Measurements from ENCODE around the gene SLC17A8. TPM values are rescaled to one million over a fixed set of nuclear protein-coding genes. Genes with fewer than 3 reads are reported as not detected.

The SLC17A8 gene
- total RNA-seq, 1 experiment from 2014 or later, result not detected

DNA sequence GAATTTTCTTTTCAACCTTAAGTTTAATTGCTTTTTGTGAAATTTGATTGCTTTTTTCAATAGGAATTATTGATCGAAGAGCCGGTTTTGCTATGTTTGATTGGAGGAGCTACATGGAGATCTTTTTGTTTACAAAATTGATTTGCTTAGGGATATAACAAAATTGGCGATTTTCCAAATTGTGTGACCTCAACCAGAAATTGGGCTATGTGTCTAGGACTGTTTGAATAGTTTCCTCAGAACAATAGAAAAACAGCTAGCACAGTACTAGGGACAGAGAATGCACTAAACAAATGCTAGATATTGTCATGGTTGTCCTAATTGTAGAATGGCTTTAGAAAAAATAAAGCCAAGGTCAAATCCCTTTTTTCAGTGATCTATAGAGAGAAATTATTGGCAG, 2.4 kb downstream of the SLC17A8 start:
- Histone ChIP-seq H2BK15ac (ENCODE audit: low read depth, low read length) (no peak overlapping the region), H3K4me1 (ENCODE audit: insufficient read depth, low read length) (no peaks in the 10 kb centered on the region), H3K4ac (ENCODE audit: low read depth, low read length) (no peak overlapping the region), H3K9me3 (ENCODE audit: control insufficient read depth, low read depth, low read length) (no peaks in the 10 kb centered on the region), H3K79me2 (ENCODE audit: insufficient read depth, low read length) (no peaks in the 10 kb centered on the region), H2BK20ac (ENCODE audit: low read depth, low read length, poor library complexity, severe bottlenecking) (no peak overlapping the region), H4K5ac (ENCODE audit: insufficient read length, low read depth, low read length) (no peak overlapping the region), H3K4me2 (ENCODE audit: insufficient read depth, insufficient read length, low read length) (no peak overlapping the region), H2AFZ (ENCODE audit: low read length) (no peak overlapping the region), H4K20me1 (ENCODE audit: control insufficient read depth, insufficient read depth, insufficient read length) (no peaks in the 10 kb centered on the region), H3K27me3 (ENCODE audit: insufficient read depth, low read length) (no peaks in the 10 kb centered on the region), H3K14ac (ENCODE audit: insufficient read depth, low read length) (no peak overlapping the region), H4K8ac (replicated peaks; ENCODE audit: insufficient read length, low read depth, low read length) (no peak overlapping the region), H2AK5ac (ENCODE audit: insufficient read length, low read length) (no peak overlapping the region), H2BK120ac (ENCODE audit: low read depth, low read length, poor library complexity, severe bottlenecking) (no peak overlapping the region), H3K18ac (ENCODE audit: insufficient read length, low read depth, low read length) (no peak overlapping the region), H3K23ac (ENCODE audit: insufficient read length, low read depth, low read length) (no peak overlapping the region), H3T11ph (ENCODE audit: low read length) (no peak overlapping the region), H4K91ac (ENCODE audit: insufficient read length, low read depth, low read length) (no peak overlapping the region), H2BK5ac (ENCODE audit: insufficient read length, low read length) (no peak overlapping the region), H3K79me1 (ENCODE audit: insufficient read depth, low read depth, low read length, poor library complexity, severe bottlenecking) (no peaks in the 10 kb centered on the region), H2BK12ac (ENCODE audit: insufficient read length, low read depth, low read length) (no peak overlapping the region), H3K27ac (ENCODE audit: insufficient read length, low read depth, low read length) (no peak overlapping the region), H3K56ac (ENCODE audit: insufficient read length, low read depth, low read length) (no peak overlapping the region), H3K23me2 (ENCODE audit: insufficient read length, low read depth, low read length, poor library complexity, severe bottlenecking) (no peaks in the 10 kb centered on the region), H3K9ac (ENCODE audit: extremely low read depth, insufficient read length, low read length) (no peak overlapping the region)
- no peaks in the 10 kb centered on the region for H3K9me3 Mint-ChIP-seq
- no CpG with 5 or more reads among the region's 3 CpGs for WGBS (ENCODE audit: extremely low coverage, insufficient read length, low lambda C conversion rate)
- H3K4me1 Mint-ChIP-seq, result peaks cover 12 to 23% of the 10 kb centered on the region in 2 experiments
- no peaks in the 10 kb centered on the region; the same call in none of the 2 replicates for H3K27me3 Mint-ChIP-seq (ENCODE audit: low read depth)
- no peak for DNase-seq
- H3K4me3 Mint-ChIP-seq, result no peak overlapping the region
- no peaks in the 10 kb centered on the region for H3K36me3 Mint-ChIP-seq (ENCODE audit: insufficient read depth in 1 of 3, low read depth in 3 of 3)
- no peak overlapping the region for H3K27ac Mint-ChIP-seq
- TF ChIP-seq, protein P1, sequence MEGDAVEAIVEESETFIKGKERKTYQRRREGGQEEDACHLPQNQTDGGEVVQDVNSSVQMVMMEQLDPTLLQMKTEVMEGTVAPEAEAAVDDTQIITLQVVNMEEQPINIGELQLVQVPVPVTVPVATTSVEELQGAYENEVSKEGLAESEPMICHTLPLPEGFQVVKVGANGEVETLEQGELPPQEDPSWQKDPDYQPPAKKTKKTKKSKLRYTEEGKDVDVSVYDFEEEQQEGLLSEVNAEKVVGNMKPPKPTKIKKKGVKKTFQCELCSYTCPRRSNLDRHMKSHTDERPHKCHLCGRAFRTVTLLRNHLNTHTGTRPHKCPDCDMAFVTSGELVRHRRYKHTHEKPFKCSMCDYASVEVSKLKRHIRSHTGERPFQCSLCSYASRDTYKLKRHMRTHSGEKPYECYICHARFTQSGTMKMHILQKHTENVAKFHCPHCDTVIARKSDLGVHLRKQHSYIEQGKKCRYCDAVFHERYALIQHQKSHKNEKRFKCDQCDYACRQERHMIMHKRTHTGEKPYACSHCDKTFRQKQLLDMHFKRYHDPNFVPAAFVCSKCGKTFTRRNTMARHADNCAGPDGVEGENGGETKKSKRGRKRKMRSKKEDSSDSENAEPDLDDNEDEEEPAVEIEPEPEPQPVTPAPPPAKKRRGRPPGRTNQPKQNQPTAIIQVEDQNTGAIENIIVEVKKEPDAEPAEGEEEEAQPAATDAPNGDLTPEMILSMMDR (conservative IDR thresholded peaks at IDR 0.05), result no peak
